ENCODE results near the gene PPOX.

Gene PPOX

DNA sequence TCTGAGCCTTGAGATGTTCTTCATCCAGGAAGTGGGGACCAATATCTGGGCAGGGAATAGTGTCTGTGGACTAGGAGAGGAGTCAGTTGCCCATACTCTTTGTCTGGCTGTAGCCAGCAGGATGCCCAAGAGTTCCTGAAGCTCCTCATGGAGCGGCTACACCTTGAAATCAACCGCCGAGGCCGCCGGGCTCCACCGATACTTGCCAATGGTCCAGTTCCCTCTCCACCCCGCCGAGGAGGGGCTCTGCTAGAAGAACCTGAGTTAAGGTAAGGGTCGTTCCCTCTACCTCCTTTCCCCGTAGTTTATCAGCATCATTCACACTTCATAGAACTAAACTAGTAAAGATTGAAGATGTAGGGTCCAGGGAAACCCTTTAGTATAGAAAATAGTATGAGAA, 3.4 kb upstream of the PPOX start:
- Histone ChIP-seq H3K27me3 (ENCODE audit: control insufficient read depth in 5 of 5, insufficient read depth in 4 of 5, low read length in 5 of 5) (no peaks in the 10 kb centered on the region), H3K27ac (ENCODE audit: low read depth, low read length) (no peak overlapping the region), H3K36me3 (ENCODE audit: control insufficient read depth in 5 of 5, insufficient read depth in 5 of 5, low read length in 5 of 5) (peaks cover 0 to 50% (median 37%) of the 10 kb centered on the region in 5 donors), H3K9me3 (ENCODE audit: control insufficient read depth in 5 of 5, low read length in 5 of 5) (no peaks in the 10 kb centered on the region), H3K4me1 (ENCODE audit: control insufficient read depth in 5 of 5, insufficient read depth in 5 of 5, low read length in 5 of 5) (peaks cover 8 to 63% (median 43%) of the 10 kb centered on the region in 5 donors), H3K4me3 (ENCODE audit: low read depth in 1 of 5, low read length in 5 of 5) (no peak overlapping the region), H3K9ac (ENCODE audit: low read length in 5 of 5) (peak overlapping the region in 2 of 5 donors; percentile 3 to 23)

DNA sequence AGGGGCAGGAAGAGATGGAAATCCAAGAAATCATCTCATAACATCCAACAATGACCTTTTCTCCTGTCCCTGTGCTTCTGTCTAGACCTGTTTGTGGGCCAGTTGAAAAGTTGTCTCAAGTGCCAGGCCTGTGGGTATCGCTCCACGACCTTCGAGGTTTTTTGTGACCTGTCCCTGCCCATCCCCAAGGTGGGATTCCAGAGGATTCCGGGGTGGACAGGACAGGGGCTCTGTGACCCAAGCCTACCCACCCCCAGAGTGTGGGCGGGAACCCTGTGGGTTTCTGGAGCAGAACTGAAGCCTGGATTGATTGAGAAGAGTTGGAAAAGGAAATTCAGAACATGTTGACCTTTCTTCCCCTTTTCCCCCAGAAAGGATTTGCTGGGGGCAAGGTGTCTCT, 2.4 kb upstream of the PPOX start:
- no peaks in the 10 kb centered on the region for H3K9me3 ChIP-seq (ENCODE audit: control insufficient read depth in 5 of 5, low read length in 5 of 5)
- H3K9ac ChIP-seq (ENCODE audit: low read length in 5 of 5) = no peak overlapping the region
- H3K27ac ChIP-seq (ENCODE audit: low read depth, low read length) = no peak overlapping the region
- no peaks in the 10 kb centered on the region for H3K27me3 ChIP-seq (ENCODE audit: control insufficient read depth in 5 of 5, insufficient read depth in 4 of 5, low read length in 5 of 5)
- H3K4me1 ChIP-seq (ENCODE audit: control insufficient read depth in 5 of 5, insufficient read depth in 5 of 5, low read length in 5 of 5) = peaks cover 8 to 60% (median 40%) of the 10 kb centered on the region in 5 donors
- peaks cover 0 to 50% (median 30%) of the 10 kb centered on the region in 5 donors for H3K36me3 ChIP-seq (ENCODE audit: control insufficient read depth in 5 of 5, insufficient read depth in 5 of 5, low read length in 5 of 5)
- no peak overlapping the region for H3K4me3 ChIP-seq (ENCODE audit: low read depth in 1 of 5, low read length in 5 of 5)

DNA sequence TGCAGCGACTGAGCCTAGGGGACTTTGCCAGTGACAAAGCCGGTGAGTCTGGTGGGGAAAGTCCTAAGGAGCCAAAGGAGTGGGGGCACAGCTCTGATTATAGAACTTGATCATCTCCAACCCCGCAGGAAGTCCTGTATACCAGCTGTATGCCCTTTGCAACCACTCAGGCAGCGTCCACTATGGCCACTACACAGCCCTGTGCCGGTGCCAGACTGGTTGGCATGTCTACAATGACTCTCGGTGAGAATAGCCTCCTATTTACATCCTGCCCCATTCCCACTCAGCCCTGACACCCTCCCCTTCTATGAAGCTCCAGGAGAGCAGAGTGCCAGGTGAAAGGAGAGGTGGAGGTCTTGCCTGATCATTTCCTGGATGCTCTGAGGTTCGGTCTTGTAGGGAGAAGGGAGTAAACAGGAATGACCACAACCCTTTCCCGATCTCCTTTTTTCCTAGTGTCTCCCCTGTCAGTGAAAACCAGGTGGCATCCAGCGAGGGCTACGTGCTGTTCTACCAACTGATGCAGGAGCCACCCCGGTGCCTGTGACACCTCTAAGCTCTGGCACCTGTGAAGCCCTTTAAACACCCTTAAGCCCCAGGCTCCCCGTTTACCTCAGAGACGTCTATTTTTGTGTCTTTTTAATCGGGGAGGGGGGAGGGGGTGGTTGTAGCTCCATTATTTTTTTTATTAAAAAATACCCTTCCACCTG, 1.2 kb upstream of the PPOX start:
- peaks cover 5 to 51% (median 31%) of the 10 kb centered on the region in 5 donors for H3K4me1 ChIP-seq (ENCODE audit: control insufficient read depth in 5 of 5, insufficient read depth in 5 of 5, low read length in 5 of 5)
- H3K27me3 ChIP-seq (ENCODE audit: control insufficient read depth in 5 of 5, insufficient read depth in 4 of 5, low read length in 5 of 5) = no peaks in the 10 kb centered on the region
- peaks cover 0 to 62% (median 41%) of the 10 kb centered on the region in 5 donors for H3K36me3 ChIP-seq (ENCODE audit: control insufficient read depth in 5 of 5, insufficient read depth in 5 of 5, low read length in 5 of 5)
- H3K9me3 ChIP-seq (ENCODE audit: control insufficient read depth in 5 of 5, low read length in 5 of 5) = no peaks in the 10 kb centered on the region
- H3K9ac ChIP-seq (ENCODE audit: low read length in 5 of 5) = peak overlapping the region in 4 of 5 donors; percentile 71 to 91 (median 83)
- H3K27ac ChIP-seq (ENCODE audit: low read depth, low read length) = peak overlapping the region; percentile 85
- peak overlapping the region; percentile 84 to 96 (median 93) for H3K4me3 ChIP-seq (ENCODE audit: low read depth in 1 of 5, low read length in 5 of 5)

DNA sequence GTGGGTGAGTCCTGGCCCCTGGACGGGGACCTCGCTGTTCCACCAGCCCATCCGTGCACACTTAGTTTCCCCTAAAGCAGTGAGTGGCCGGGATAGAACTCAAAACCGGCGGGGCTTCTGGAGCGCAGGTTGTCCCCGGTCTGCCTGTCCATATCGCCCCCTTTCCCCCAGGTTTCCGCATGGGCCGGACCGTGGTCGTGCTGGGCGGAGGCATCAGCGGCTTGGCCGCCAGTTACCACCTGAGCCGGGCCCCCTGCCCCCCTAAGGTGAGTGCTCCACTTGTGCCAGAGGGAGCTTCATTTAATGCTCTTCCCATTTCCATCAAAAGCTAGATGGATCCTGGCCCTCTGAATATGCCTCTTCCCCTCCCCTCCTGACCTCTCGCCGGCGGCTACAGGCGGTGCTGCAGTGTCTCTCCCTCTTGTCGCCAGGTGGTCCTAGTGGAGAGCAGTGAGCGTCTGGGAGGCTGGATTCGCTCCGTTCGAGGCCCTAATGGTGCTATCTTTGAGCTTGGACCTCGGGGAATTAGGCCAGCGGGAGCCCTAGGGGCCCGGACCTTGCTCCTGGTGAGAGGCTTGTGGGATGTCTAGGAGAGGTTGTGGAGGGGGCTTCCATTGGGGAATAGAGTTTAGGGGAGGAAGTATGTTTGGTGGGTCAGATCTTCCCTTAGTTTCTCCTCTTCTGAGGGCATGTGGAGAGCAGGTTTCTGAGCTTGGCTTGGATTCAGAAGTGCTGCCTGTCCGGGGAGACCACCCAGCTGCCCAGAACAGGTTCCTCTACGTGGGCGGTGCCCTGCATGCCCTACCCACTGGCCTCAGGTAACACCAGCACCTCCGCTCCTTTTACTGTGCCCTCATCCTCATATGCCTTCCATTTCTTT, 683 bp downstream of the PPOX start:
- H3K27ac ChIP-seq (ENCODE audit: low read depth, low read length) = peak overlapping the region; percentile 85
- no peaks in the 10 kb centered on the region for H3K27me3 ChIP-seq (ENCODE audit: control insufficient read depth in 5 of 5, insufficient read depth in 4 of 5, low read length in 5 of 5)
- H3K9ac ChIP-seq (ENCODE audit: low read length in 5 of 5) = peak overlapping the region; percentile 71 to 91 (median 85)
- peak overlapping the region; percentile 84 to 96 (median 93) for H3K4me3 ChIP-seq (ENCODE audit: low read depth in 1 of 5, low read length in 5 of 5)
- H3K9me3 ChIP-seq (ENCODE audit: control insufficient read depth in 5 of 5, low read length in 5 of 5) = no peaks in the 10 kb centered on the region
- H3K4me1 ChIP-seq (ENCODE audit: control insufficient read depth in 5 of 5, insufficient read depth in 5 of 5, low read length in 5 of 5) = peaks cover 3 to 40% (median 23%) of the 10 kb centered on the region in 5 donors
- peaks cover 0 to 70% (median 52%) of the 10 kb centered on the region in 5 donors for H3K36me3 ChIP-seq (ENCODE audit: control insufficient read depth in 5 of 5, insufficient read depth in 5 of 5, low read length in 5 of 5)

DNA sequence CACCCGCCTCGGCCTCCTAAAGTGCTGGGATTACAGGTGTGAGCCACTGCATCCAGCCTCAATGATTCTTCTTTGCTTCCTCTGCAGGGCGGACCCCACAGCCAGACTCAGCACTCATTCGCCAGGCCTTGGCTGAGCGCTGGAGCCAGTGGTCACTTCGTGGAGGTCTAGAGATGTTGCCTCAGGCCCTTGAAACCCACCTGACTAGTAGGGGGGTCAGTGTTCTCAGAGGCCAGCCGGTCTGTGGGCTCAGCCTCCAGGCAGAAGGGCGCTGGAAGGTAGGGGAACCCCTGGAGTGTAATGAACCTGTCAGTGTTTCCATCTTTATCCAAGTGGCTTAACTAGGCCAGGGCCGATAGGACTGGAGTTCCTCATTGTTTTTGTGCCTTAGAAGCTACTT, 2.7 kb downstream of the PPOX start:
- Histone ChIP-seq H3K27me3 (ENCODE audit: control insufficient read depth in 5 of 5, insufficient read depth in 4 of 5, low read length in 5 of 5) (no peaks in the 10 kb centered on the region), H3K27ac (ENCODE audit: low read depth, low read length) (no peak overlapping the region), H3K4me3 (ENCODE audit: low read depth in 1 of 5, low read length in 5 of 5) (no peak overlapping the region), H3K4me1 (ENCODE audit: control insufficient read depth in 5 of 5, insufficient read depth in 5 of 5, low read length in 5 of 5) (peaks cover 10 to 57% (median 42%) of the 10 kb centered on the region in 5 donors), H3K9ac (ENCODE audit: low read length in 5 of 5) (peak overlapping the region in 1 of 5 donors; percentile 9), H3K36me3 (ENCODE audit: control insufficient read depth in 5 of 5, insufficient read depth in 5 of 5, low read length in 5 of 5) (peaks cover 0 to 70% (median 50%) of the 10 kb centered on the region in 5 donors), H3K9me3 (ENCODE audit: control insufficient read depth in 5 of 5, low read length in 5 of 5) (no peaks in the 10 kb centered on the region)

DNA sequence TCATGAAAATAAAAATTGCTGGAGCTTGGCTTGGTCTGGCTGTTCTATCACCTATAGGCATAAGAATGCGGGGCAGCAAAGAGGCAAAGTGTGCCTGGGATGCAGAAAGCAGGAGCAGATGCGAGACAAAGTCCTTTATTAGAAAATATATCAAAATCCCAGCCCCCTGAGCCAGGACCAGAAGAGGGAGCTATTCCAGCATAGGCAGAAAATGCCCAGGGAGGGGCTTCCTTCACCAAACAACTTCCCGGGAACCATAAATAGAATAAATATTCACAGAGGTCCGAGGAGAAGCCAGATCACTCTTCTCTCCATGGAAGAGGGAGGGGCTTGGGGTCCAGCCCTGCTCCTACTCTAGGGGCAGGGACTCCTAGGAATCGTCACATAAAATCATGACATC, 5.0 kb downstream of the PPOX start:
- Histone ChIP-seq H3K27me3 (ENCODE audit: control insufficient read depth in 5 of 5, insufficient read depth in 4 of 5, low read length in 5 of 5) (no peaks in the 10 kb centered on the region), H3K4me3 (ENCODE audit: low read depth in 1 of 5, low read length in 5 of 5) (no peak overlapping the region), H3K4me1 (ENCODE audit: control insufficient read depth in 5 of 5, insufficient read depth in 5 of 5, low read length in 5 of 5) (peaks cover 10 to 52% (median 36%) of the 10 kb centered on the region in 5 donors), H3K27ac (ENCODE audit: low read depth, low read length) (no peak overlapping the region), H3K36me3 (ENCODE audit: control insufficient read depth in 5 of 5, insufficient read depth in 5 of 5, low read length in 5 of 5) (peaks cover 5 to 77% (median 60%) of the 10 kb centered on the region in 5 donors), H3K9ac (ENCODE audit: low read length in 5 of 5) (peak overlapping the region in 2 of 5 donors; percentile 10 to 39), H3K9me3 (ENCODE audit: control insufficient read depth in 5 of 5, low read length in 5 of 5) (no peaks in the 10 kb centered on the region)

DNA sequence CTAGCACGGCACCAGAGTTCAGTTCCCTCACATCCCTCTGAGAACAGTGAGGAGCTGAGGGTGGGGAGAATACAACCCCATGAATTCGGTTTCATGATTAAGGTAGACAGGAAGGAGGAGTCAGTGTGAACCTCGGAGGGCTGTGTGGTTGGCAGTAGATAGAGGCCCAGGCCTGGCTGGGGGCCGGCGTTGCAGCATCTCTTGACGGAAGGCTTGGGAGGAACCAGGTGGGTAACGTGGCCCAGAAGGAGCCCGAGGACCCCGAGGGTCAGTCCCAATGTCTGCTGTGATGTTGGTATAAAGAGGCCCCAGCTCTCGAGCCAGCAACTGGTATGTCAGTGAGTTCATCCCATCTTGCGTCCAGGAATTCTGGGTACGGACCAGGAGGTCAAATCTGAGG, 5.5 kb downstream of the PPOX start:
- H3K27ac ChIP-seq (ENCODE audit: low read depth, low read length) = peak overlapping the region; percentile 85
- H3K9ac ChIP-seq (ENCODE audit: low read length in 5 of 5) = peak overlapping the region in 1 of 5 donors; percentile 39
- H3K4me3 ChIP-seq (ENCODE audit: low read depth in 1 of 5, low read length in 5 of 5) = no peak overlapping the region
- H3K4me1 ChIP-seq (ENCODE audit: control insufficient read depth in 5 of 5, insufficient read depth in 5 of 5, low read length in 5 of 5) = peaks cover 13 to 52% (median 37%) of the 10 kb centered on the region in 5 donors
- H3K9me3 ChIP-seq (ENCODE audit: control insufficient read depth in 5 of 5, low read length in 5 of 5) = no peaks in the 10 kb centered on the region
- H3K27me3 ChIP-seq (ENCODE audit: control insufficient read depth in 5 of 5, insufficient read depth in 4 of 5, low read length in 5 of 5) = no peaks in the 10 kb centered on the region
- peaks cover 5 to 77% (median 60%) of the 10 kb centered on the region in 5 donors for H3K36me3 ChIP-seq (ENCODE audit: control insufficient read depth in 5 of 5, insufficient read depth in 5 of 5, low read length in 5 of 5)

DNA sequence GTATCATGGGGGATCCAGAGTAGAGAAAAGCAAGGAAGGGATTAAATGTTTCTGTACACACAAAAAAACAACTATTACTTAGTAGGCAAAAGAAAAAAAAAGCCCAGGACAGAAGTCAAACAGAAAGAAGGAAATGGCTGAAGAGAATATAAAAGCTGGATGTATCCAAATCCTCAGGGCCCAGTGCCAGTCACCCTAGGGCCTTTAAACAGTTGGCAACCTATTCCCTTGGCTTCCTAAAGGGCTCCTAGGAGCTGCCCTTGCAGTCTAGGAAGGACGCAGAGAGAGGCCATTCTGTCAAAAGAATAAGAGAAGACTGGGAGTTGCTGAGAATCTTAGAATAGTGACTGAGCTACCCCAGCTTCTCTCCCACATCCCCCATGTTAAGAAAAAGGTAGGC, 6.1 kb downstream of the PPOX start:
- Histone ChIP-seq H3K36me3 (ENCODE audit: control insufficient read depth in 5 of 5, insufficient read depth in 5 of 5, low read length in 5 of 5) (peaks cover 5 to 77% (median 60%) of the 10 kb centered on the region in 5 donors), H3K9ac (ENCODE audit: low read length in 5 of 5) (peak overlapping the region in 2 of 5 donors; percentile 1 to 66), H3K27ac (ENCODE audit: low read depth, low read length) (peak overlapping the region; percentile 85)

DNA sequence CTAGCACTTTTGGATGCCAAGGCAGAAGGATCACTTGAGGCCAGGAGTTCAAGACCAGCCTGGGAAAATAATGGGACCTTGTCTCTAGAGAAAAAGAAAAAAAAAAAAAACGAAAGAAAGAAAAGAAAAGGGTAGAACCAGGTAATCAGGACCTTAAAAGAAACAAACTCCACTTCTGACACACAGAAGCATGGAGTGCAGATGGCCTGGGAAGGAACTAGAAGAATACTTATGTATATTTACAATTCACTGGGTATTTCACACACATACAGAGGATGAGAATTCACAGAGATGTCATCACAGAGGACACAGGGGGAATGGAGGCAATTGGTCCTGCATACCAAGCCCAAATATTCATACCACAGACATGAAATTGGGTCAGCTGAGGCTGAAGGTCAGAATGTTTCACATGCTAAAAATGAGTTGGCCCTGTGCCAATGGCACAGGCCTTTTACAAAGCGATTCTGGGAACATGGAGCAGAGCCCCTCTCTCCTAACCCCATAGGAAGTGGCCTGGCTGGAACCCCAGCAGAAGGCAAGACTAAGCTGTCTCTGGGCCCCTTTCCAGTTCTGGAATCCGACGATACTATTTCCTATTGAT, 6.7 kb downstream of the PPOX start:
- H3K36me3 ChIP-seq (ENCODE audit: control insufficient read depth in 5 of 5, insufficient read depth in 5 of 5, low read length in 5 of 5) = peaks cover 5 to 77% (median 60%) of the 10 kb centered on the region in 5 donors

More for the DNA sequence above, 6.1 kb downstream of the PPOX start:
- peaks cover 11 to 50% (median 36%) of the 10 kb centered on the region in 5 donors for H3K4me1 ChIP-seq (ENCODE audit: control insufficient read depth in 5 of 5, insufficient read depth in 5 of 5, low read length in 5 of 5)
- no peaks in the 10 kb centered on the region for H3K27me3 ChIP-seq (ENCODE audit: control insufficient read depth in 5 of 5, insufficient read depth in 4 of 5, low read length in 5 of 5)
- H3K9me3 ChIP-seq (ENCODE audit: control insufficient read depth in 5 of 5, low read length in 5 of 5) = no peaks in the 10 kb centered on the region
- H3K4me3 ChIP-seq (ENCODE audit: low read depth in 1 of 5, low read length in 5 of 5) = no peak overlapping the region

More for the DNA sequence above, 6.7 kb downstream of the PPOX start:
- peaks cover 12 to 49% (median 40%) of the 10 kb centered on the region in 5 donors for H3K4me1 ChIP-seq (ENCODE audit: control insufficient read depth in 5 of 5, insufficient read depth in 5 of 5, low read length in 5 of 5)
- no peaks in the 10 kb centered on the region for H3K27me3 ChIP-seq (ENCODE audit: control insufficient read depth in 5 of 5, insufficient read depth in 4 of 5, low read length in 5 of 5)
- peak overlapping the region in 4 of 5 donors; percentile 21 to 66 (median 47) for H3K9ac ChIP-seq (ENCODE audit: low read length in 5 of 5)
- H3K9me3 ChIP-seq (ENCODE audit: control insufficient read depth in 5 of 5, low read length in 5 of 5) = no peaks in the 10 kb centered on the region
- peak overlapping the region; percentile 85 for H3K27ac ChIP-seq (ENCODE audit: low read depth, low read length)
- no peak overlapping the region for H3K4me3 ChIP-seq (ENCODE audit: low read depth in 1 of 5, low read length in 5 of 5)
